Measurements from ENCODE around the gene APIP.

APIP gene

GRCh38 chr11:34941688-34942087 lies 25.5 kb upstream of the APIP start:
- Histone ChIP-seq H3K9ac (ENCODE audit: low read depth, low read length) (no peak overlapping the region), H3K9me3 (ENCODE audit: control insufficient read depth, insufficient read depth, low read length) (no peaks in the 10 kb centered on the region), H3K36me3 (ENCODE audit: control insufficient read depth, insufficient read depth, low read length) (no peaks in the 10 kb centered on the region), H3K4me1 (ENCODE audit: control insufficient read depth, insufficient read depth, low read length) (no peaks in the 10 kb centered on the region), H3K27ac (ENCODE audit: low read depth, low read length) (no peak overlapping the region), H3K4me3 (ENCODE audit: low read depth, low read length) (no peak overlapping the region), H3K27me3 (ENCODE audit: control insufficient read depth, insufficient read depth, low read length) (no peaks in the 10 kb centered on the region)

DNA sequence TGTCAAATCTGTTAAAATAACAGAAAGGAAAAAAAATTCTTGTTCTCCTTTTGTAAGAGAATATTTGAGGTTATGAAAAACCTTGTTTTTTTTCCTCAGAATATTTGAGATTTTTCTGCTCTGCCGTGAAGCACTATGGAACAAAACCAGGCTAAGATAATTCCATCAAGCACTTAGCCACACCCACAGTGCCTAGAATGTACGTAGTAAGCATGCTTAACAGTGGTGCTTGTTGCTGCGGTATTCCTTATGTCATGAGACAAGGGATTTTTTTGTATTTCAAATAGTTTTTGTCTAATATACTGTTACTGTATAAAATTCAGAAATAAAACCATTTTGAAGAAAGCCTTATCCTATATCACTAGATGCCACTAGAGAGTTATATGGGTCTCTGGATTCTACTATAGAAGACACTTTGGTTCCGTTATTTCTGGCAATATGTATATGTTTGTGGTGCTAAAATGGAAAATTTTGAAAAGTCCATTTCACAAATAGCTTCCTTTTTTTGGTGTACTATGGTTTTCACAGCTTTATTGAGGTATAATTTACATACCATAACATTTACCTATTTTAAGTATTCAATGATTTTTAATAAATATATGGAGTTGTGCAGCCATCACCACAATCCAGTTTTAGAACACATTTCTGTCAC lies 24.0 kb upstream of the APIP start:
- no peaks in the 10 kb centered on the region for H3K9me3 ChIP-seq (ENCODE audit: control insufficient read depth, insufficient read depth, low read length)
- H3K9ac ChIP-seq (ENCODE audit: low read depth, low read length) = no peak overlapping the region
- H3K4me1 ChIP-seq (ENCODE audit: control insufficient read depth, insufficient read depth, low read length) = no peaks in the 10 kb centered on the region
- H3K4me3 ChIP-seq (ENCODE audit: low read depth, low read length) = no peak overlapping the region
- no peak overlapping the region for H3K27ac ChIP-seq (ENCODE audit: low read depth, low read length)
- H3K36me3 ChIP-seq (ENCODE audit: control insufficient read depth, insufficient read depth, low read length) = no peaks in the 10 kb centered on the region
- no peaks in the 10 kb centered on the region for H3K27me3 ChIP-seq (ENCODE audit: control insufficient read depth, insufficient read depth, low read length)

- no peak overlapping the region for H3K4me3 ChIP-seq (ENCODE audit: low read depth, low read length)
- H3K9ac ChIP-seq (ENCODE audit: low read depth, low read length) = no peak overlapping the region
- no peaks in the 10 kb centered on the region for H3K4me1 ChIP-seq (ENCODE audit: control insufficient read depth, insufficient read depth, low read length)
- no peaks in the 10 kb centered on the region for H3K36me3 ChIP-seq (ENCODE audit: control insufficient read depth, insufficient read depth, low read length)
- H3K9me3 ChIP-seq (ENCODE audit: control insufficient read depth, insufficient read depth, low read length) = no peaks in the 10 kb centered on the region
- no peaks in the 10 kb centered on the region for H3K27me3 ChIP-seq (ENCODE audit: control insufficient read depth, insufficient read depth, low read length)
- no peak overlapping the region for H3K27ac ChIP-seq (ENCODE audit: low read depth, low read length)
These were observed 22.4 kb upstream of the APIP start for GRCh38 chr11:34938611-34939010.

- Histone ChIP-seq H3K4me3 (ENCODE audit: low read depth, low read length) (no peak overlapping the region), H3K27me3 (ENCODE audit: control insufficient read depth, insufficient read depth, low read length) (no peaks in the 10 kb centered on the region), H3K9me3 (ENCODE audit: control insufficient read depth, insufficient read depth, low read length) (no peaks in the 10 kb centered on the region), H3K27ac (ENCODE audit: low read depth, low read length) (no peak overlapping the region), H3K9ac (ENCODE audit: low read depth, low read length) (no peak overlapping the region), H3K36me3 (ENCODE audit: control insufficient read depth, insufficient read depth, low read length) (peaks cover 11% of the 10 kb centered on the region), H3K4me1 (ENCODE audit: control insufficient read depth, insufficient read depth, low read length) (no peaks in the 10 kb centered on the region)
These were observed 20.9 kb upstream of the APIP start for GRCh38 chr11:34936945-34937629.

DNA sequence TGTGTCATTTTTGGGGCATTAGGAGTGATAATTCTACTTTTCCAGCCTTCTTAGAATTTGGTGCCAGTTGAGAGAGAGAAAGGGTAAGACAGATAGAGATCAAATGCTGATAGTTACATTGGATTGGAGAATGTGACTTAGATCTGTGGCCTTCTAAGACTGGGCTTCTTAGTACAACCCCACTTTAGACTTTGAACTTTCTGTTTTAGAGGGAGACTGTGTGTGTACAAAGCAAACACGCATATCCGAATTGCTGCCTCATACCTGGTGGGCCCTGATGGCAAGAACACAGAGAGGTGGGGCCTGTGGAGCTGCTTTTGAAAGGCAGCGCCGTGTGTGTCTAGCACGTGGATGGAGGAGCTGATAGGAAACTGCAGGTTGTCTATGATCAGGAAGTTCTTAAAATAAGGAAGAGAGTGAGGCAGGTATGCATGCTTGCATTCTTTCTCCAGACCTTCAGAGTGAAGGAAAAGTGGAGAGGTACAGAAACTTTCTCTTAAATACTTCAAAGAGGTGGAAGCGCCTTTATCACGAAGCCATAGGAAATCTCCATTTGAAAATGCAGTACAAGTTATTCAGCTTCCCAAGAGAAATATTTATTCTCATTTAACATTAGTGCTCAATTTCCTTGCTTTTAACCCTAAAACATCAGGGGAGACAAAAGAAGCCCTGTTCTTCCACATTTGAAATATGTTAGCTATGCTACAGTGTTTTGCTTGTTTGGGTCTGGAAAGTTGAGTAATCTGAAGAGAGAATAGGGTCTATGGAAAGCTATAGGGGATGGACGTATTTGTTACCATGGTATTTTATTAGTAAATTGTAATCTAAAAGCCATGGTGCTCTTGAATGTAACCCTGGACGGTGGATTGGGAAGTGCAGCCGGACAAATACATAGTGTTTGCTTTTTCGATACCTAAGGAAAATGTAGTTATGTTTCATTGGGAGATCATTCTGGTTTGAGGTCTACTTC lies 13.9 kb upstream of the APIP start:
- 0 out of 2 replicates have a peak overlapping the region, but pooled peaks have one; percentile 33 for H3K9ac ChIP-seq (ENCODE audit: low read depth, low read length)

DNA sequence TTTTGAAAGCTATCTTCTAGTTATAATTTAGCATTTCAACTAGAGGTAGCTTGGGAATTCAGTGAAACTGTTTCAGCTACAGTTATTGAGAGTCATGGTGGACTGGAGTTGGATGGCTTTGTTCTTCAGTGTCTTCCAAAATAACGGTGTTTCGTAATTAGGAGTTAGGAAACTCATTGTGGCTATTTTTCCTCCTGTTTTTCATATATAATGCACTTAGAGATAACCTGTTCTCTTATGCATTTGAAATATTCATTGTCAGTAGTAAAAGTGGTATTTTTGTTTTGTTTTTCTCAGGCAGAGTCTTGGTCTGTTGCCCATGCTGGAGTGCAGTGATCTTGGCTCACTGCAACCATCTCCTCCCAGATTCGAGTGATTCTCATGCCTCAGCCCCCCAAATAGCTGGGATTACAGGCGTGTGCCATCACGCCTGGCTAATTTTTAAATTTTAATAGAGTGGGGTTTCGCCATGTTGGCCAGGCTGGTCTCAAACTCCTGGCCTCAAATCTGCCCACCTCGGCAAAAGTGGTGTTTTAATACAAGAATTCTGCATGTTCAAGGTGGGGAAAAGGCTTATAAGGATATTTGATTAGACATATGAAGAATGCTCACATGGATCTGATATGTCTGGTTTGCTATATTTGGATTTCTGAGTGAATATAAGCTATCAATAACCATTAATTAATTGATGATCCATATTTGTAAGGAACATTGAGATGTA lies 12.9 kb upstream of the APIP start:
- H3K4me1 ChIP-seq (ENCODE audit: control insufficient read depth, insufficient read depth, low read length) = peaks cover 34% of the 10 kb centered on the region
- no peak overlapping the region for H3K4me3 ChIP-seq (ENCODE audit: low read depth, low read length)
- no peaks in the 10 kb centered on the region for H3K27me3 ChIP-seq (ENCODE audit: control insufficient read depth, insufficient read depth, low read length)
- no peaks in the 10 kb centered on the region for H3K9me3 ChIP-seq (ENCODE audit: control insufficient read depth, insufficient read depth, low read length)
- no peak overlapping the region for H3K27ac ChIP-seq (ENCODE audit: low read depth, low read length)
- H3K9ac ChIP-seq (ENCODE audit: low read depth, low read length) = no peak overlapping the region
- H3K36me3 ChIP-seq (ENCODE audit: control insufficient read depth, insufficient read depth, low read length) = peaks cover 17% of the 10 kb centered on the region

More for the DNA sequence above, 13.9 kb upstream of the APIP start:
- no peaks in the 10 kb centered on the region for H3K9me3 ChIP-seq (ENCODE audit: control insufficient read depth, insufficient read depth, low read length)
- peaks cover 34% of the 10 kb centered on the region for H3K4me1 ChIP-seq (ENCODE audit: control insufficient read depth, insufficient read depth, low read length)
- H3K27me3 ChIP-seq (ENCODE audit: control insufficient read depth, insufficient read depth, low read length) = no peaks in the 10 kb centered on the region
- peaks cover 17% of the 10 kb centered on the region for H3K36me3 ChIP-seq (ENCODE audit: control insufficient read depth, insufficient read depth, low read length)
- no peak overlapping the region for H3K4me3 ChIP-seq (ENCODE audit: low read depth, low read length)
- no peak overlapping the region for H3K27ac ChIP-seq (ENCODE audit: low read depth, low read length)

DNA sequence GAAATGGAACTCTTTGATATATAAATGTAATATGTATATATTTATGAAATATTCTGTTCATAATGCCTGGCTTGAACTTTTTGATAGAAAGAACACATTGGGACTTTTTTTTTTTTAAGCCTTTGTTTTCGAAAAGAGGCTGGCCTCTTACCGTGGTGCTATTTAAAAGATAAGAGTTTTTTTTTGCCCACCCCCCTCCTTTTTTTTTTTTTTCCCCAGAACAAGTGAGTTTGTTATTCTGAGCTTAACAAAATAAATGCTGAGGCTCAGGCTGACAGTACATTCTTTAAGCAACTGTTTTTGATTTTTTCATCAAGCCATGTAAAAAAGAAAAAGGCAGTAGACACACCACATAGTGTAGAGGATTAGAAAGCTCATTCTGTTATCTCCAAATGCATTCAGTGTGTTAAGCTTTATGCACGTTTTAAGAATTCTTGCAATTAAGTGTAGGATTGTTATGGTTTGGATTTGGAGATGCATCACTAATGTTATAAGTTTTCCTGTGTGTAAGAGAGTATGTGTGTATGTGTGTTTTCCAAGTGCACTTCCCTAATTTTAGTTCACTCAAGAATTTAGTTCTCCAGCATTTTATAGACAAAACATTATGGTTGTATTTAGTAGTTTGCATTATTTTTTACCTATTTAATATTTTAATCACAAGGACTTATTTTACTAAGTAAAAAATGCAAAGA lies 12.2 kb upstream of the APIP start:
- no peak overlapping the region for H3K4me3 ChIP-seq (ENCODE audit: low read depth, low read length)
- H3K9me3 ChIP-seq (ENCODE audit: control insufficient read depth, insufficient read depth, low read length) = no peaks in the 10 kb centered on the region
- H3K36me3 ChIP-seq (ENCODE audit: control insufficient read depth, insufficient read depth, low read length) = peaks cover 17% of the 10 kb centered on the region
- peaks cover 34% of the 10 kb centered on the region for H3K4me1 ChIP-seq (ENCODE audit: control insufficient read depth, insufficient read depth, low read length)
- no peak overlapping the region for H3K9ac ChIP-seq (ENCODE audit: low read depth, low read length)
- H3K27ac ChIP-seq (ENCODE audit: low read depth, low read length) = no peak overlapping the region
- no peaks in the 10 kb centered on the region for H3K27me3 ChIP-seq (ENCODE audit: control insufficient read depth, insufficient read depth, low read length)

DNA sequence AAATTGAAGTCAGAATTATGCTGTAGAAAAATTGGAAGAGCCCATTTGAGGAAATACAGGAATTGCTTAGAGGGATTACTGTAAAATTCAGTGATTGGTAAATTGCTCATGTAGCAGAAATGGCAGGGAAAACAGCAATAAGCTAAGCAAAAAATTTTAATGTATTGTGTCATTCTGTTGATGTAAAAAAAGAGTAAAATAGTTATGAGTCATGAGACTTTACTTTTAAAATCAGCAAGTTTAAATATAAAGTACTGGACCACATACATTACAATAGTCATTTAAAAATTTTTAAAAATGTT lies 10.6 kb upstream of the APIP start:
- peaks cover 3% of the 10 kb centered on the region for H3K36me3 ChIP-seq (ENCODE audit: control insufficient read depth, insufficient read depth, low read length)
- peaks cover 34% of the 10 kb centered on the region for H3K4me1 ChIP-seq (ENCODE audit: control insufficient read depth, insufficient read depth, low read length)
- H3K27me3 ChIP-seq (ENCODE audit: control insufficient read depth, insufficient read depth, low read length) = no peaks in the 10 kb centered on the region
- no peak overlapping the region for H3K9ac ChIP-seq (ENCODE audit: low read depth, low read length)
- no peak overlapping the region for H3K27ac ChIP-seq (ENCODE audit: low read depth, low read length)
- H3K9me3 ChIP-seq (ENCODE audit: control insufficient read depth, insufficient read depth, low read length) = no peaks in the 10 kb centered on the region
- no peak overlapping the region for H3K4me3 ChIP-seq (ENCODE audit: low read depth, low read length)

GRCh38 chr11:34926101-34926830 lies 10.1 kb upstream of the APIP start:
- no peak overlapping the region for H3K4me3 ChIP-seq (ENCODE audit: low read depth, low read length)
- H3K4me1 ChIP-seq (ENCODE audit: control insufficient read depth, insufficient read depth, low read length) = peaks cover 34% of the 10 kb centered on the region
- 0 out of 2 replicates have a peak, but pooled peaks cover 2% of the 10 kb centered on the region for H3K36me3 ChIP-seq (ENCODE audit: control insufficient read depth, insufficient read depth, low read length)
- H3K9me3 ChIP-seq (ENCODE audit: control insufficient read depth, insufficient read depth, low read length) = no peaks in the 10 kb centered on the region
- H3K27ac ChIP-seq (ENCODE audit: low read depth, low read length) = no peak overlapping the region
- H3K9ac ChIP-seq (ENCODE audit: low read depth, low read length) = no peak overlapping the region
- H3K27me3 ChIP-seq (ENCODE audit: control insufficient read depth, insufficient read depth, low read length) = no peaks in the 10 kb centered on the region

DNA sequence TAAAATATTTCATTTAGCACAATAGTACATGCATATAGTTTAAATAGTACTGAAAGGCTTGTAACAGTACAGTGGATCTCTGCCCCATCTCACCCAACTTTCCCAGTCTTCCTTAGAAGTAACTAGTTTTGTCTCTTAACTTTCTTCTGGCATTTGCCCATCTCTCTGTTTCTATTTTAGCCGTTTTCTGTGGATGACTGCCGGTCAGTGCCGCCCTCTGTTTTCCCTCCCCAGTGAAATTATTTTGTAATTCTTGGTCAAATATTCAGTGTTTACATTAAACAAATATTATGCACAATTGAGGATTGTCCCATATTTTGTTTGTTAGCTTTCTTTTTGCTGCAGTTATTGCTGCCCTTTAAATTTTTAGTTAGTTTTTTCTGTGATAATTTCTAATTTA lies 8.5 kb upstream of the APIP start:
- H3K4me1 ChIP-seq (ENCODE audit: control insufficient read depth, insufficient read depth, low read length) = peaks cover 23% of the 10 kb centered on the region
- no peaks in the 10 kb centered on the region for H3K27me3 ChIP-seq (ENCODE audit: control insufficient read depth, insufficient read depth, low read length)
- no peak overlapping the region for H3K9ac ChIP-seq (ENCODE audit: low read depth, low read length)
- no peak overlapping the region for H3K27ac ChIP-seq (ENCODE audit: low read depth, low read length)
- H3K4me3 ChIP-seq (ENCODE audit: low read depth, low read length) = no peak overlapping the region
- H3K36me3 ChIP-seq (ENCODE audit: control insufficient read depth, insufficient read depth, low read length) = peaks cover 6% of the 10 kb centered on the region; the same call in 1 of the 2 replicates
- H3K9me3 ChIP-seq (ENCODE audit: control insufficient read depth, insufficient read depth, low read length) = no peaks in the 10 kb centered on the region
